ENCODE data around the gene PSMB9.

- no peak for TF ChIP-seq YY1 (IDR thresholded peaks at IDR 0.05; ENCODE audit: insufficient read depth, insufficient read length)
- no peak for TF ChIP-seq SUZ12 (IDR thresholded peaks at IDR 0.05; ENCODE audit: extremely low read depth, insufficient read depth, insufficient read length)
- TF ChIP-seq ZNF274 (IDR thresholded peaks at IDR 0.05; ENCODE audit: low read depth, low read length): no peak
Observed at GRCh38 chr6:32887616-32888015, 33.6 kb downstream of the PSMB9 start.
